Mammary epithelial cell (primary cell): ENCODE results near the gene CMBL.

ENCODE experiments used
- CTCF ChIP-seq, 2 donors: IDR thresholded peaks in 1 of 2; conservative IDR thresholded peaks in 1 of 2; 2 replicates each; pipeline ENCODE4 v1.5.1; 2011 to 2012; ENCODE audit warnings: inconsistent platforms in 2 of 2, low read length in 2 of 2, mild to moderate bottlenecking in 2 of 2, control low read depth in 1 of 2, low read depth in 1 of 2; ENCODE audit not compliant: insufficient read depth in 1 of 2; ENCODE audit errors: extremely low read depth in 1 of 2
- EZH2 ChIP-seq: IDR thresholded peaks from 2 replicates; pipeline ENCODE4 v1.6.1; 2012; ENCODE audit warnings: low read length, inconsistent platforms, borderline replicate concordance

DNA sequence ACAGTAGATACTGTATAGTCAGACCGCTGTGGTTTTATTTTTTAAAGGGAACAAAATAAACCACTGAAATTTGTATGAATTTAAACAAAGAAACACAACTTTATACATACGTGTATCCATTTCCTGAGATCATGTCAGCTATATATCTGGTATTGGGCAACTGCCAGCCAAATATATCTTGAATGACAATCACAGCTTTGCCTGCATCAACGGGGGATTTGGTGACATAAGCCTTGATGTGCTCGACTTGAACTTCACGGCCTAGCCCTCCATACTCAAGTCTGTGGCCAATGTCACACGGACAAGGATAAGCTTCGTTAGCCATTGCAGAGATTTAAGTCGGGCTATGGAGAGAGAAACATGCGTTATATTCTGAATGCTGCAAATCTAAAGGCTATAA lies 17.3 kb downstream of the CMBL start:
- TF ChIP-seq CTCF (conservative IDR thresholded peaks at IDR 0.05 in 1 of 2, IDR thresholded peaks at IDR 0.05 in 1 of 2; ENCODE audit: extremely low read depth in 1 of 2, insufficient read depth in 1 of 2, low read depth in 1 of 2, low read length in 2 of 2) = no peak
- no peak for TF ChIP-seq EZH2
